ENCODE results near the gene MDM2.

MDM2 gene

GRCh38 chr12:68882251-68882964, 74.4 kb downstream of the MDM2 start:
- H3K9me3 ChIP-seq (ENCODE audit: control insufficient read depth, low read length), result no peaks in the 10 kb centered on the region
- no peaks in the 10 kb centered on the region for H3K36me3 ChIP-seq (ENCODE audit: control insufficient read depth, insufficient read depth, low read length)
- no peak overlapping the region for H3K27ac ChIP-seq (ENCODE audit: low read depth, low read length, severe bottlenecking)
- 96 to 100% methylated on average over 2 to 3 of the region's 4 CpGs for WGBS, 2 experiments (ENCODE audit: insufficient coverage in 2 of 2)
- no peak overlapping the region for H3K4me3 ChIP-seq (ENCODE audit: extremely low read depth, insufficient read depth, low read length, poor library complexity, severe bottlenecking)
- H3K4me1 ChIP-seq (ENCODE audit: control insufficient read depth, insufficient read depth, low read length, poor library complexity, severe bottlenecking), result no peaks in the 10 kb centered on the region

- H3K27ac ChIP-seq (ENCODE audit: low read depth, low read length, severe bottlenecking), result no peak overlapping the region
- H3K4me3 ChIP-seq (ENCODE audit: extremely low read depth, insufficient read depth, low read length, poor library complexity, severe bottlenecking), result no peak overlapping the region
- 60 to 92% methylated on average over 2 of the region's 3 CpGs for WGBS, 2 experiments (ENCODE audit: insufficient coverage in 2 of 2)
- H3K9me3 ChIP-seq (ENCODE audit: control insufficient read depth, low read length), result no peaks in the 10 kb centered on the region
- H3K36me3 ChIP-seq (ENCODE audit: control insufficient read depth, insufficient read depth, low read length), result no peaks in the 10 kb centered on the region
- no peaks in the 10 kb centered on the region for H3K4me1 ChIP-seq (ENCODE audit: control insufficient read depth, insufficient read depth, low read length, poor library complexity, severe bottlenecking)
These were observed 75.2 kb downstream of the MDM2 start for GRCh38 chr12:68883151-68883550.

- Histone ChIP-seq H3K4me1 (ENCODE audit: control insufficient read depth, insufficient read depth, low read length, poor library complexity, severe bottlenecking) (no peaks in the 10 kb centered on the region), H3K9me3 (ENCODE audit: control insufficient read depth, low read length) (no peaks in the 10 kb centered on the region), H3K27ac (ENCODE audit: low read depth, low read length, severe bottlenecking) (no peak overlapping the region), H3K4me3 (ENCODE audit: extremely low read depth, insufficient read depth, low read length, poor library complexity, severe bottlenecking) (no peak overlapping the region), H3K36me3 (ENCODE audit: control insufficient read depth, insufficient read depth, low read length) (no peaks in the 10 kb centered on the region)
- WGBS, 2 experiments (ENCODE audit: insufficient coverage in 2 of 2), result 95 to 97% methylated on average over 4 to 5 of the region's 5 CpGs
These were observed 76.3 kb downstream of the MDM2 start for GRCh38 chr12:68884251-68884650.

- 81 to 92% methylated on average over 2 to 3 of the region's 3 CpGs for WGBS, 2 experiments (ENCODE audit: insufficient coverage in 2 of 2)
These were observed 77.4 kb downstream of the MDM2 start for GRCh38 chr12:68885381-68885780.

GRCh38 chr12:68886636-68887572, 78.9 kb downstream of the MDM2 start:
- Histone ChIP-seq H3K4me3 (ENCODE audit: extremely low read depth, insufficient read depth, low read length, poor library complexity, severe bottlenecking) (no peak overlapping the region), H3K4me1 (ENCODE audit: control insufficient read depth, insufficient read depth, low read length, poor library complexity, severe bottlenecking) (no peaks in the 10 kb centered on the region), H3K9me3 (ENCODE audit: control insufficient read depth, low read length) (no peaks in the 10 kb centered on the region), H3K36me3 (ENCODE audit: control insufficient read depth, insufficient read depth, low read length) (no peaks in the 10 kb centered on the region), H3K27ac (ENCODE audit: low read depth, low read length, severe bottlenecking) (no peak overlapping the region)
- WGBS, 2 experiments (ENCODE audit: insufficient coverage in 2 of 2), result 75 to 90% methylated on average over 2 to 3 of the region's 5 CpGs

More at GRCh38 chr12:68885381-68885780, 77.4 kb downstream of the MDM2 start:
- no peak overlapping the region for H3K4me3 ChIP-seq (ENCODE audit: extremely low read depth, insufficient read depth, low read length, poor library complexity, severe bottlenecking)
- H3K4me1 ChIP-seq (ENCODE audit: control insufficient read depth, insufficient read depth, low read length, poor library complexity, severe bottlenecking), result no peaks in the 10 kb centered on the region
- no peaks in the 10 kb centered on the region for H3K9me3 ChIP-seq (ENCODE audit: control insufficient read depth, low read length)
- H3K27ac ChIP-seq (ENCODE audit: low read depth, low read length, severe bottlenecking), result no peak overlapping the region
- no peaks in the 10 kb centered on the region for H3K36me3 ChIP-seq (ENCODE audit: control insufficient read depth, insufficient read depth, low read length)

GRCh38 chr12:68887641-68888040, 79.7 kb downstream of the MDM2 start:
- WGBS, 2 experiments (ENCODE audit: insufficient coverage in 2 of 2), result 60 to 91% methylated on average over 1 of the region's 1 CpG

GRCh38 chr12:68888243-68888642, 80.3 kb downstream of the MDM2 start:
- no peaks in the 10 kb centered on the region for H3K9me3 ChIP-seq (ENCODE audit: control insufficient read depth, low read length)
- no peaks in the 10 kb centered on the region for H3K4me1 ChIP-seq (ENCODE audit: control insufficient read depth, insufficient read depth, low read length, poor library complexity, severe bottlenecking)
- no peaks in the 10 kb centered on the region for H3K36me3 ChIP-seq (ENCODE audit: control insufficient read depth, insufficient read depth, low read length)
- H3K27ac ChIP-seq (ENCODE audit: low read depth, low read length, severe bottlenecking), result no peak overlapping the region
- no peak overlapping the region for H3K4me3 ChIP-seq (ENCODE audit: extremely low read depth, insufficient read depth, low read length, poor library complexity, severe bottlenecking)

More at GRCh38 chr12:68887641-68888040, 79.7 kb downstream of the MDM2 start:
- H3K9me3 ChIP-seq (ENCODE audit: control insufficient read depth, low read length), result no peaks in the 10 kb centered on the region
- no peaks in the 10 kb centered on the region for H3K4me1 ChIP-seq (ENCODE audit: control insufficient read depth, insufficient read depth, low read length, poor library complexity, severe bottlenecking)
- H3K27ac ChIP-seq (ENCODE audit: low read depth, low read length, severe bottlenecking), result no peak overlapping the region
- no peaks in the 10 kb centered on the region for H3K36me3 ChIP-seq (ENCODE audit: control insufficient read depth, insufficient read depth, low read length)
- H3K4me3 ChIP-seq (ENCODE audit: extremely low read depth, insufficient read depth, low read length, poor library complexity, severe bottlenecking), result no peak overlapping the region

GRCh38 chr12:68890701-68891113, 82.7 kb downstream of the MDM2 start:
- Histone ChIP-seq H3K4me3 (ENCODE audit: extremely low read depth, insufficient read depth, low read length, poor library complexity, severe bottlenecking) (no peak overlapping the region), H3K9me3 (ENCODE audit: control insufficient read depth, low read length) (no peaks in the 10 kb centered on the region), H3K36me3 (ENCODE audit: control insufficient read depth, insufficient read depth, low read length) (no peaks in the 10 kb centered on the region), H3K27ac (ENCODE audit: low read depth, low read length, severe bottlenecking) (no peak overlapping the region), H3K4me1 (ENCODE audit: control insufficient read depth, insufficient read depth, low read length, poor library complexity, severe bottlenecking) (no peaks in the 10 kb centered on the region)
- 81 to 95% methylated on average over 2 to 3 of the region's 4 CpGs for WGBS, 2 experiments (ENCODE audit: insufficient coverage in 2 of 2)

- Histone ChIP-seq H3K27ac (ENCODE audit: low read depth, low read length, severe bottlenecking) (no peak overlapping the region), H3K4me3 (ENCODE audit: extremely low read depth, insufficient read depth, low read length, poor library complexity, severe bottlenecking) (no peak overlapping the region), H3K4me1 (ENCODE audit: control insufficient read depth, insufficient read depth, low read length, poor library complexity, severe bottlenecking) (no peaks in the 10 kb centered on the region), H3K36me3 (ENCODE audit: control insufficient read depth, insufficient read depth, low read length) (no peaks in the 10 kb centered on the region), H3K9me3 (ENCODE audit: control insufficient read depth, low read length) (no peaks in the 10 kb centered on the region)
- WGBS, 2 experiments (ENCODE audit: insufficient coverage in 2 of 2), result 83 to 91% methylated on average over 1 to 4 of the region's 6 CpGs
These were observed 83.2 kb downstream of the MDM2 start for GRCh38 chr12:68891141-68891540.

GRCh38 chr12:68893201-68893600, 85.2 kb downstream of the MDM2 start:
- Histone ChIP-seq H3K27ac (ENCODE audit: low read depth, low read length, severe bottlenecking) (no peak overlapping the region), H3K4me1 (ENCODE audit: control insufficient read depth, insufficient read depth, low read length, poor library complexity, severe bottlenecking) (no peaks in the 10 kb centered on the region), H3K9me3 (ENCODE audit: control insufficient read depth, low read length) (no peaks in the 10 kb centered on the region), H3K4me3 (ENCODE audit: extremely low read depth, insufficient read depth, low read length, poor library complexity, severe bottlenecking) (no peak overlapping the region), H3K36me3 (ENCODE audit: control insufficient read depth, insufficient read depth, low read length) (no peaks in the 10 kb centered on the region)
- 100% methylated on average over 2 of the region's 2 CpGs for WGBS, 2 experiments (ENCODE audit: insufficient coverage in 2 of 2)

GRCh38 chr12:68893741-68894140, 85.8 kb downstream of the MDM2 start:
- Histone ChIP-seq H3K4me1 (ENCODE audit: control insufficient read depth, insufficient read depth, low read length, poor library complexity, severe bottlenecking) (no peaks in the 10 kb centered on the region), H3K36me3 (ENCODE audit: control insufficient read depth, insufficient read depth, low read length) (no peaks in the 10 kb centered on the region), H3K27ac (ENCODE audit: low read depth, low read length, severe bottlenecking) (no peak overlapping the region), H3K9me3 (ENCODE audit: control insufficient read depth, low read length) (no peaks in the 10 kb centered on the region), H3K4me3 (ENCODE audit: extremely low read depth, insufficient read depth, low read length, poor library complexity, severe bottlenecking) (no peak overlapping the region)
- WGBS, 2 experiments (ENCODE audit: insufficient coverage in 2 of 2), result 76 to 85% methylated on average over 2 of the region's 3 CpGs
